Transverse colon (tissue), 4 donors: ENCODE results near the gene RBCK1. TPM values are rescaled to one million over a fixed set of nuclear protein-coding genes. Genes with fewer than 3 reads are reported as not detected.
A peak's percentile ranks its signal among the peaks of the same experiment; 100 is the strongest.

Experiments
- DNase-seq: peaks from one replicate; pipeline ENCODE4 v3.0.0-alpha.2; 2019
- H3K27ac ChIP-seq, 4 donors: fragments of 200-600 bp; sonication (generic); 2 replicates each; pipeline ENCODE4 v1.5.1; 2016 to 2018; ENCODE audit warnings: inconsistent platforms in 4 of 4
- H3K27me3 ChIP-seq: fragments of 200-600 bp; sonication (generic); 2 replicates; pipeline ENCODE4 v1.5.1; 2017; ENCODE audit warnings: inconsistent platforms
- H3K36me3 ChIP-seq, 4 donors: fragments of 200-600 bp; sonication (generic); 2 replicates each; pipeline ENCODE4 v1.5.1; 2017 to 2019; ENCODE audit warnings: inconsistent platforms in 4 of 4
- H3K4me1 ChIP-seq, 4 donors: fragments of 200-600 bp; sonication (generic); 2 replicates each; pipeline ENCODE4 v1.5.1; 2017 to 2020; ENCODE audit warnings: inconsistent platforms in 4 of 4
- H3K4me3 ChIP-seq, 4 donors: fragments of 200-600 bp; sonication (generic); 1 replicate in 1 of 4; 2 replicates in 3 of 4; pipeline versions ENCODE4 v1.5.1 to v1.6.1; 2017 to 2019; ENCODE audit warnings: inconsistent platforms in 4 of 4
- H3K9me3 ChIP-seq, 2 donors: fragments of 200-600 bp; sonication (generic); 2 replicates each; pipeline ENCODE4 v1.5.1; 2017 to 2019; ENCODE audit warnings: inconsistent platforms in 2 of 2
- EP300 ChIP-seq: sonication (generic); formaldehyde crosslinking; IDR thresholded peaks from one replicate; pipeline ENCODE4 v1.6.1; 2017; ENCODE audit warnings: antibody characterized with exemption, low read depth
- POLR2A ChIP-seq: fragments of 450-650 bp; IDR thresholded peaks from one replicate; pipeline ENCODE4 v1.6.1; 2016; ENCODE audit warnings: antibody characterized with exemption, mild to moderate bottlenecking, moderate library complexity
- POLR2AphosphoS5 ChIP-seq, 3 donors: sonication (generic); formaldehyde crosslinking; IDR thresholded peaks; one replicate each; pipeline ENCODE4 v1.6.1; 2016; ENCODE audit warnings: antibody characterized with exemption in 3 of 3
- WGBS, 2 donors: methylation state at CpG; one replicate each; pipeline ENCODE4 v1.1.5; 2018; ENCODE audit warnings: low coverage in 1 of 2; 5-methylcytosine and 5-hydroxymethylcytosine counted together
- in situ Hi-C, 4 donors: fragments of 200-750 bp; cut with MboI; loops; one replicate each; pipeline versions ENCODE4 v1.15.0 to v1.15.1; 2017; ENCODE audit warnings: low sequenced_read_pairs in 3 of 4, low pct_ligation_motif_present in 1 of 4, low pct_unique_long_range_greater_than_20kb in 1 of 4
- intact Hi-C: fragments of 100-400 bp; cut with DNase I; formaldehyde crosslinking; loops from one replicate; pipeline ENCODE4 v1.15.1; 2023; ENCODE audit warnings: low total_unique reads
- total RNA-seq, 4 donors: library from RNA; depleted of rRNA; stranded (reverse); fragments of >200 nt; gene quantifications; one replicate each; pipeline ENCODE4 v1.1.0, GENCODE V29; 2016
- TF ChIP-seq, protein P1 (sequence below), 5 experiments: fragments of 200-600 bp in 3 of 5; fragments of 450-650 bp in 2 of 5; sonication (generic) in 3 of 5; IDR thresholded peaks; 1 replicate in 2 of 5; 2 replicates in 3 of 5; pipeline ENCODE4 v1.5.1; 2016 to 2017; ENCODE audit warnings: antibody characterized with exemption in 5 of 5, inconsistent platforms in 3 of 5, mild to moderate bottlenecking in 2 of 5, moderate library complexity in 1 of 5

RBCK1 gene
- total RNA-seq, 4 donors from 2014 or later = 101 to 152 (median 110) TPM

DNA sequence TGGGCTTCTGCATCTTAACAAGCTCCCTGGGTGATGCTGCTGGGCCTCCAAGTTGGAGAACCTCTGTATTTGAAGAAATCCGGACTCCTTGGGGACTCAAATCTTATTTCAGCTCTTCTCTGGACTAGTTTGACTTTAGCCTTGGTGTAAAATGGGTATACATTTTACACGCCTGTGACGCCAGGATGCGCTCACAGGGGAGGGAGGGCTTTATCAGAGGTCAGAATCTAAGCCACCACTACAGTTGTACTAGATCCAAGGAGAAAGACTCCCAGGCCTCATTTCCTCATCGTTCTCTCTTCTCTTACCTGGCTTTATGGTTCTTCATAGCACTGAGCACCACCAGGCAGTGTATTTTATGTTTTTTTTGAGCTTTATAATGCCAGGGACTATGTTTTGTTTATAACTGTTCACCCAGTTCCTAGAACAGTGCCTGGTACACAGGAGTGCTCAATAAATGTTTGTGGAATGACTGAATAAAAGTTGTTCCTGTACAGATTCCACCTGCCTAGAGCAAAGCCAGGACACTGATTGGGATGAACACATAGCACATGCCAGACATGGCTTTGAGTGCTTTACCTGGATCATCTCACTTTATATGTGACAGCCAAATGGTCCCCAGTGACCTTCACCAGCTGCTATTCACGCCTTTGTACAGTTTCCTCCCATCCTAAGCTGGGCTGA lies 5.1 kb upstream of the RBCK1 start:
- H3K36me3 ChIP-seq = no peaks in the 10 kb centered on the region
- peaks cover 6 to 18% (median 8%) of the 10 kb centered on the region in 4 donors for H3K4me1 ChIP-seq
- no peaks in the 10 kb centered on the region for H3K9me3 ChIP-seq
- H3K27ac ChIP-seq = peak overlapping the region in 1 of 4 donors; percentile 15
- 93% methylated on average over 6 of the region's 6 CpGs; no CpG with 5 or more reads in 1 of the 2 donors for WGBS, 2 donors
- in situ Hi-C loops (no loop called here), intact Hi-C loops (no loop called here)
- TF ChIP-seq POLR2A (no peak), EP300 (no peak), POLR2AphosphoS5 (IDR thresholded peaks at IDR 0.05) (no peak)
- TF ChIP-seq, protein P1, sequence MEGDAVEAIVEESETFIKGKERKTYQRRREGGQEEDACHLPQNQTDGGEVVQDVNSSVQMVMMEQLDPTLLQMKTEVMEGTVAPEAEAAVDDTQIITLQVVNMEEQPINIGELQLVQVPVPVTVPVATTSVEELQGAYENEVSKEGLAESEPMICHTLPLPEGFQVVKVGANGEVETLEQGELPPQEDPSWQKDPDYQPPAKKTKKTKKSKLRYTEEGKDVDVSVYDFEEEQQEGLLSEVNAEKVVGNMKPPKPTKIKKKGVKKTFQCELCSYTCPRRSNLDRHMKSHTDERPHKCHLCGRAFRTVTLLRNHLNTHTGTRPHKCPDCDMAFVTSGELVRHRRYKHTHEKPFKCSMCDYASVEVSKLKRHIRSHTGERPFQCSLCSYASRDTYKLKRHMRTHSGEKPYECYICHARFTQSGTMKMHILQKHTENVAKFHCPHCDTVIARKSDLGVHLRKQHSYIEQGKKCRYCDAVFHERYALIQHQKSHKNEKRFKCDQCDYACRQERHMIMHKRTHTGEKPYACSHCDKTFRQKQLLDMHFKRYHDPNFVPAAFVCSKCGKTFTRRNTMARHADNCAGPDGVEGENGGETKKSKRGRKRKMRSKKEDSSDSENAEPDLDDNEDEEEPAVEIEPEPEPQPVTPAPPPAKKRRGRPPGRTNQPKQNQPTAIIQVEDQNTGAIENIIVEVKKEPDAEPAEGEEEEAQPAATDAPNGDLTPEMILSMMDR (IDR thresholded peaks at IDR 0.05) = no peak
- no peak overlapping the region for H3K4me3 ChIP-seq
- H3K27me3 ChIP-seq = no peaks in the 10 kb centered on the region
- no peak for DNase-seq

DNA sequence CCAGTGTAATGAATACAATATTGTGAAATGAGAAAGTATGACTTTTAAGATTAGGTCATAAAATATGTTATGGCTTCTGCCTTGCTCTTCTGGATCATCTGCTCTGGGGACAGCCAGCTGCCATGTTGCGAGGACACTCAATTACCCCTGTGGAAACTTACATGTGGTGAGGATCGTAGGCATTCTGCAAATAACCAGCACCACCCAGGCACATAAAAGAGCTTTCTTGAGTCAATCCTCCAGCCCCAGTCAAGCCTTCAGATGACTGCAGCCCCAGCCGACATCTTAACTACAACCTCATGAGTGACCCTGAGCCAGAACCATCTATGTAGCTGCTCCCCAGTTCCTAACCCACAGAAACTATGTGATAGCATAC lies 4.5 kb upstream of the RBCK1 start:
- no peak overlapping the region for H3K27ac ChIP-seq
- WGBS, 2 donors = 96 to 100% methylated on average over 1 to 3 of the region's 3 CpGs
- no peaks in the 10 kb centered on the region for H3K9me3 ChIP-seq
- no peak for DNase-seq
- intact Hi-C loops (no loop called here), in situ Hi-C loops (no loop called here)
- no peaks in the 10 kb centered on the region for H3K36me3 ChIP-seq
- H3K27me3 ChIP-seq = no peaks in the 10 kb centered on the region
- H3K4me3 ChIP-seq = no peak overlapping the region
- TF ChIP-seq, protein P1 (IDR thresholded peaks at IDR 0.05) = no peak
- no peak for TF ChIP-seq EP300
- no peak for TF ChIP-seq POLR2A
- TF ChIP-seq POLR2AphosphoS5 (IDR thresholded peaks at IDR 0.05) = no peak
- H3K4me1 ChIP-seq = peaks cover 6 to 18% (median 8%) of the 10 kb centered on the region in 4 donors

DNA sequence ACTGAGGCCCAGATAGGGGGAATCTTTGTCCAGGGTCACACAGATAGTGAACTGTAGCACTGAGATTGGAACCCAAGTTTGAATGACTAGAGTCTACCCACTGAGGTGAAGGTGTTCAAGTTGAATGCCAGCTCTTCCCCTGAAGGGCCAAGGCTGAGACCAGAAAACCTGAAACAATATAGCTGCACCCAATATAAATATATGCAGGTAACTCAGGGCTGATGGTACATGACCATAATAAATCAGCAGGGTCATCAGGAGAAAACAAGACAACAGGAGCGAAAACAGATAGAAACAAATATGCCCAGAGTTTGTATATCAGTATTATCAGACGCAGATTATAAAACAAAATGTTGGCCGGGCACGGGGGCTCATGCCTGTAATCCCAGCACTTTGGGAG lies 4.0 kb upstream of the RBCK1 start:
- intact Hi-C loops = no loop called here
- 92 to 100% methylated on average over 2 to 4 of the region's 4 CpGs for WGBS, 2 donors
- Histone ChIP-seq H3K27me3 (no peaks in the 10 kb centered on the region), H3K27ac (no peak overlapping the region), H3K9me3 (no peaks in the 10 kb centered on the region), H3K4me3 (no peak overlapping the region), H3K36me3 (no peaks in the 10 kb centered on the region), H3K4me1 (peaks cover 7 to 22% (median 11%) of the 10 kb centered on the region in 4 donors)
- DNase-seq = no peak
- TF ChIP-seq EP300 (no peak), POLR2A (no peak), POLR2AphosphoS5 (IDR thresholded peaks at IDR 0.05) (no peak)
- TF ChIP-seq, protein P1 (IDR thresholded peaks at IDR 0.05) = no peak
- in situ Hi-C loops = no loop called here

DNA sequence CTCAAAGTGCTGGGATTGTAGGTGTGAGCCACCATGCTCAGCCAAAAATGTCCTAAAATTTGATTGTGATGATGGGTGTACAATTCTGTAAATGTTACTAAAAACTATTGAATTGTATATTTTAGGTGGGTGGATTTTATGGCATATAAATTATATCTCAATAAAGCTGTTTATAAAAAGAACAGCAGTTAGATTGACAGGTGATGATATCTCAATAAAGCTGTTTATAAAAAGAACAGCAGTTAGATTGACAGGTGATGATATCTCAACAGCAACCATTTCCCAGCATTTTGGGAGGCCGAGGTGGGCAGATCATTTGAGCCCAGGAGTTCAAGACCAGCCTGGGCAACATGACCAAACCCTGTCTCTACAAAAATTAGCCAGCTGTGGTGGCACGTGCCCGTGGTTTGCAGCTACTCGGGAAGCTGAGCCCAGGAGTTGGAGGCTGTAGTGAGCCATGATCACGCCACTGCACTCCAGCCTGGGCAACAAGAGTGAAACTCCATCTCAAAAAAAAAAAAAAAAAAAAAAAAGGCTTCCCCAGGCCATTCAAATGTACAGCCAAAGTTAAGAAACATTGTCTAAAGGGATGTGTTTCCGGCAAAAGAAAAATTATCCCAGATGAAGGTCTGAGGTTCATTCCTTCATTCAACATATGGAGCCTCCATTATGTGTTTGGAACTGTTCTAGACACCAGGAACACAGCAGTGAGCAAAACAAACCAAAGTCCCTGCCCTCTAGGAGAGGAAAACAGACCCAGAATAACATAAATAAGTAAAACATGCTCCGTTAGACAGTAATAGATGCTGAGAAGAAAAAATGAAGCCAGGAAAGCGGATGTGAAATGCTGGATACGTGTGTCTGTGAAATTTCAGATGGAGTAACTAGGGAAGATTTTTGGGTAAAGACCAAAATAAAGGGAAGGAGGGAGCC lies 1.6 kb upstream of the RBCK1 start:
- intact Hi-C loops = no loop called here
- DNase-seq = no peak
- peak overlapping the region; percentile 92 to 99 (median 97) for H3K27ac ChIP-seq
- peaks cover 0 to 7% (median 0%) of the 10 kb centered on the region in 4 donors for H3K36me3 ChIP-seq
- no peaks in the 10 kb centered on the region for H3K27me3 ChIP-seq
- no peak for TF ChIP-seq POLR2AphosphoS5 (IDR thresholded peaks at IDR 0.05)
- no peak for TF ChIP-seq EP300
- TF ChIP-seq, protein P1 (IDR thresholded peaks at IDR 0.05) = no peak
- no peak for TF ChIP-seq POLR2A
- no peaks in the 10 kb centered on the region for H3K9me3 ChIP-seq
- H3K4me1 ChIP-seq = peaks cover 16 to 30% (median 23%) of the 10 kb centered on the region in 4 donors
- H3K4me3 ChIP-seq = peak overlapping the region in 1 of 4 donors; percentile 91
- WGBS, 2 donors = 65 to 75% methylated on average over 5 to 9 of the region's 9 CpGs
- in situ Hi-C loops = no loop called here
